ENCODE results near the gene ARHGAP31.

Gene ARHGAP31

DNA sequence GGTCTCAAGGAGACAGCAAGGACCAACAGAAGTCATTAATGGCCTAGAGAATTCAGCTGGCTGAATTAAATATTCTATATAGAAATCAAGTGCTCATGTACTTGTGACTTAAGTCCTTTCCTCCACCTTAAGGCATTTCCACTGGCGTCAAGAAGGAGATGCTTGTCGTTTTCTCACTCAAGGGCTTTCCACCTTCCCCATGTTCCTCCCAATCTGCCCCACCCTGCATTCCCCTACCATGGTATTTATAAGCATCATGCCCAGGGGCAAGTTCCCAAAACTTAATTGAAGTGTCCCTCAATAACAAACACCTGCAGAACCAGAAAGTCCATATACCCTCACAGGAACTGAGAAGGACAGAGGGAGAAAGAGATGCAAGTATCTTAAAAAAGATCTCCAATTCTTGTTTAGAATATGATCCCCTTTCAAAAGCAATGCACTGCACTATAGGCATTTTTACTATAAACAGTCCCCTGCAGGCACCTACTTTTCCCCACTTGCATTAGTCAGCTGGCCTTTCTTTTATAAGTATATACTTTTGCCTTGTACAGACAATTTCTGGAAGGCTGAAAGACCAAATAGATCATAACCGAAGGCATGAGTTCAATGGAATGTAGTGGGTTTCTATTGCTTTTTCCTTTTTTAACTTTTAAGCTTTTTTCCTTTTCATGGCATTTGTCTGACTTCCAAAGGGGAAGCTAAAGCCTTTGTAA, 139.6 kb downstream of the ARHGAP31 start:
- H3K27me3 ChIP-seq (ENCODE audit: insufficient read depth, low read depth, severe bottlenecking) = no peaks in the 10 kb centered on the region
- TF ChIP-seq, protein P1, sequence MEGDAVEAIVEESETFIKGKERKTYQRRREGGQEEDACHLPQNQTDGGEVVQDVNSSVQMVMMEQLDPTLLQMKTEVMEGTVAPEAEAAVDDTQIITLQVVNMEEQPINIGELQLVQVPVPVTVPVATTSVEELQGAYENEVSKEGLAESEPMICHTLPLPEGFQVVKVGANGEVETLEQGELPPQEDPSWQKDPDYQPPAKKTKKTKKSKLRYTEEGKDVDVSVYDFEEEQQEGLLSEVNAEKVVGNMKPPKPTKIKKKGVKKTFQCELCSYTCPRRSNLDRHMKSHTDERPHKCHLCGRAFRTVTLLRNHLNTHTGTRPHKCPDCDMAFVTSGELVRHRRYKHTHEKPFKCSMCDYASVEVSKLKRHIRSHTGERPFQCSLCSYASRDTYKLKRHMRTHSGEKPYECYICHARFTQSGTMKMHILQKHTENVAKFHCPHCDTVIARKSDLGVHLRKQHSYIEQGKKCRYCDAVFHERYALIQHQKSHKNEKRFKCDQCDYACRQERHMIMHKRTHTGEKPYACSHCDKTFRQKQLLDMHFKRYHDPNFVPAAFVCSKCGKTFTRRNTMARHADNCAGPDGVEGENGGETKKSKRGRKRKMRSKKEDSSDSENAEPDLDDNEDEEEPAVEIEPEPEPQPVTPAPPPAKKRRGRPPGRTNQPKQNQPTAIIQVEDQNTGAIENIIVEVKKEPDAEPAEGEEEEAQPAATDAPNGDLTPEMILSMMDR (IDR thresholded peaks at IDR 0.05; ENCODE audit: low read depth, low read length) = no peak
- no peak overlapping the region for H3K27ac ChIP-seq
- H3K4me3 ChIP-seq (ENCODE audit: low read depth, low read length) = no peak overlapping the region
- peaks cover 64% of the 10 kb centered on the region for H3K36me3 ChIP-seq
- peaks cover 5% of the 10 kb centered on the region for H3K9me3 ChIP-seq (ENCODE audit: severe bottlenecking)
- no peak for DNase-seq

DNA sequence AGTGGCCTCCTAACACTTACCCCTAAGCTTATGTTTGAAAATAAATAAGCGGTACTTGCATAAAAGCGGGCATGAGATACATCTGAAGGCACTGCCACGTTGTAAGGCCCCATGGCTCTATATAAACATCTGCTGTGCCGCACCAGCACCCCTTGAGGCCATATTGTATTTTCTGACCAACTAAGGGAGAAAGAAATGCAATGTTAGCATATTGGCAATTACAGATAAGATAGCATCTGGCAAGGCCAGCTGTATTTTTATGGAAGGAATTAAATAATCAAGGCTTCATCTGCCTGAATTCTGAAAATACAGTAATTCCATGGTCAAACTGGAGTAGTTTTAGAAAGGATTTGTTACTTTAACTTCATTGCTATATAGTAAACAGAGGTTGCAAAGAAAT, 140.5 kb downstream of the ARHGAP31 start:
- Histone ChIP-seq H3K36me3 (peaks cover 60% of the 10 kb centered on the region), H3K27ac (no peak overlapping the region), H3K27me3 (ENCODE audit: insufficient read depth, low read depth, severe bottlenecking) (no peaks in the 10 kb centered on the region), H3K9me3 (ENCODE audit: severe bottlenecking) (no peaks in the 10 kb centered on the region), H3K4me3 (ENCODE audit: low read depth, low read length) (no peak overlapping the region)
- no peak for DNase-seq
- TF ChIP-seq, protein P1 (IDR thresholded peaks at IDR 0.05; ENCODE audit: low read depth, low read length) = no peak

DNA sequence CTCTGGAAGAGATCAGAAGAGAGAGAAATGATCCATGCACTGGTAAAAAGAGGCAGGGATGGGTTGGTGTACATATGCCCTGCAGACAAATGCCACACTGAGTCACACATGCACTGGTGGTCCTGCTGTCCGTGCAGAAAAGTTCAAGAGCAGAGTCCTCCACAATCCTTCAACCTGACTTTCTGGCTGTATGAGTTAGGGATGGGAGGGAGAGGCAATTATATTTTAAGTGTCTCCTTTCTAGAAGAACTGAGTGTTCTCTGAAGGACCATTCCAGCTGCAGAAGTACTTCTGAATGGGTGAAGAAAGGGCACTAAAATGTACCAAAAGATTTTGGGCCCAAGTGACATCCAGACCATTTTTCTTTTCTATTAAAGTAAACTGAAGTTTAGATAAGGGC, 142.8 kb downstream of the ARHGAP31 start:
- no peak for DNase-seq
- Histone ChIP-seq H3K36me3 (peaks cover 43% of the 10 kb centered on the region), H3K27me3 (ENCODE audit: insufficient read depth, low read depth, severe bottlenecking) (no peaks in the 10 kb centered on the region)

DNA sequence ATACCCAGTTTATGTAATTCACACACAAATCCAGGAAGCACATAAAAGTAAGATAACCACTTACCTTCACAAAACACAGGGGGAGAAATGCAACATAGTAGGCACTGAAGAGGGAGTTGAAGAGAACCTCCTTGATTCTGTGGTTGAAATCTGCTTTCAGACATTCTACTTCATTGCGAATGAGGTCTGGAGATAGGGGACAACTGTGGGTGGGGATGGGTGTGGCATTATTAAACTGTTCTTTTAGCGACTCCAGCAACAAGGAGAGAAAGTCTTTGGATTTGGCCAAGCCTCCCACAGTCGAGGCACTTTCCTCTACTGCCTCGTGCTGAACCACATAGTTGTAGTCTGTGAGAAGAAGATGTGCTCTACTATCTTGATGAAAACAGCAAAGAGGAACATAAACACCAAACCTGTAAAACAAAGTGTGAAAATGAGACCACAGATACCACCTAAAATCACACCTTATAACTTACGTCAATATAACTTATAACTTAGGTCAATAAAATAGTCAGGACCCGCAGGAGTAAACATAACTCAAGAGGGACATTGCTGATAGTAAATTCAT, 143.6 kb downstream of the ARHGAP31 start:
- no peaks in the 10 kb centered on the region for H3K9me3 ChIP-seq (ENCODE audit: severe bottlenecking)
- DNase-seq = no peak
- H3K27me3 ChIP-seq (ENCODE audit: insufficient read depth, low read depth, severe bottlenecking) = no peaks in the 10 kb centered on the region
- peaks cover 37% of the 10 kb centered on the region for H3K36me3 ChIP-seq
- TF ChIP-seq, protein P1 (IDR thresholded peaks at IDR 0.05; ENCODE audit: low read depth, low read length) = no peak
- no peak overlapping the region for H3K27ac ChIP-seq
- no peak overlapping the region for H3K4me3 ChIP-seq (ENCODE audit: low read depth, low read length)

More for the DNA sequence above, 142.8 kb downstream of the ARHGAP31 start:
- Histone ChIP-seq H3K9me3 (ENCODE audit: severe bottlenecking) (no peaks in the 10 kb centered on the region), H3K4me3 (ENCODE audit: low read depth, low read length) (no peak overlapping the region), H3K27ac (no peak overlapping the region)
- TF ChIP-seq, protein P1 (IDR thresholded peaks at IDR 0.05; ENCODE audit: low read depth, low read length) = no peak

DNA sequence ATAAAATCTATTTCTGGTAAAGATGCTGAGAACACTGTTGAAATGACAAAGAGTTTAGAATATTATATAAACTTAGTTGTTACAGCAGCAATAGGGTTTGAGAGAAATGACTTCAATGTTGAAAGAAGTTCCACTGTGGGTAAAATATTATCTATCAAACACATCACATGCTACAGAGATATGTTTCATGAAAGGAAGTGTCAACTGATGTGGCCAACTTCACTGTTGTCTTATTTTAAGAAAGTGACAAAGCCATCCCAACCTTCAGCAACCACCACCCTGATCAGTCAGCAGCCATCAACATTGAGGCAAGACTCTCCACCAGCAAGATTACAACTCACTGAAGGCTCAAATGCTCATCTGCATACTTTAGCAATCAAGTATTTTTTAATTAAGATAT, 149.0 kb downstream of the ARHGAP31 start:
- Histone ChIP-seq H3K27ac (no peak overlapping the region), H3K9me3 (ENCODE audit: severe bottlenecking) (no peaks in the 10 kb centered on the region), H3K27me3 (ENCODE audit: insufficient read depth, low read depth, severe bottlenecking) (no peaks in the 10 kb centered on the region), H3K36me3 (peaks cover 27% of the 10 kb centered on the region), H3K4me3 (ENCODE audit: low read depth, low read length) (no peak overlapping the region)
- TF ChIP-seq, protein P1 (IDR thresholded peaks at IDR 0.05; ENCODE audit: low read depth, low read length) = no peak
- no peak for DNase-seq

Data from WERI-Rb-1 (cell line).